Measurements from ENCODE around the gene ZRANB1.
A peak's percentile ranks its signal among the peaks of the same experiment; 100 is the strongest.
"Not testable (repeated sequence)": the region's sequence is repeated elsewhere in the genome, so short reads cannot be mapped to it uniquely, and the experiment has no call there.

Gene ZRANB1

DNA sequence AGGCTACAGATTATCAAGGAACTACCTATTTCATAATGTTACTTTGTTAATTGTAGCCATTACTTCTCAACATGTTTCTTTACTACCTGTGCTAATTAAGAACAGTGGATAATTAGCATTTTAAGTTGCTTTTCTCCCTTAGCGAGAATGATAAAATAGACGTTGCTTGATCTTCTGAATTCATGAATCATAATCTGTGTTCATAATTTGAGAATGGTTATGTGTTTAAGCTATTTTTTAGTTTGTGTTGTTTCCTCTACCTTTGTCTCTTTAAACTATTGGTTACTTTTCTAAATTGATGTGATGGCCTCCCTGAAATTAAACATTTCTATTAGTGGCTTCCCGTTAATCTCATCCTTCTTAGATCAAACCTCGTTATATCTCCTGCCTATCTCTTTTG, at the start of gene ZRANB1:
ZRANB1 (plus strand) TSS at position 301 of the 400 bp plus-strand sequence. CDS start 371 bp downstream, outside the sequence.
- H3K27ac ChIP-seq = peak within 1 kb of the TSS in 5 of 21 experiments; percentile 5 to 43 (median 11)
- H3K4me3 ChIP-seq = no peak within 1 kb of the TSS

DNA sequence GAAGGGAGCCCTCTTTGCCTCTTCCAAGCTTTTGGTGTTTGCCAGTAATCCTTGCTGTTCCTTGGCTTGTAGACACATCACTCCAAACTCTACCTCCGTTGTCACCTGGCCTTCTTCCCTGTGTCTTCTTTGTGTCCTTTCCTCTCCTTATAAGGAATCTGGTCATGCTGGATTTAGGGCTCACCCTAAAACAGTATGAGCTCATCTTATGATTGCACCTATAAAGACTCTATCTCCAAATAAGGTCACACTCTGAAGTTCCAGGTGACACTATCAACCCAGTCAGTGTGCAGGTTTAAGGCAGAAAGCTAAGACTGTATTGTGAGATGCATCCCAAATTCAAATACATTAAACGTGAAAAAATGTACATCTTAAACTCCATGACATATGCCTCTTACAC, 49.0 kb upstream of the ZRANB1 start:
- no peak overlapping the region for H3K27ac ChIP-seq

DNA sequence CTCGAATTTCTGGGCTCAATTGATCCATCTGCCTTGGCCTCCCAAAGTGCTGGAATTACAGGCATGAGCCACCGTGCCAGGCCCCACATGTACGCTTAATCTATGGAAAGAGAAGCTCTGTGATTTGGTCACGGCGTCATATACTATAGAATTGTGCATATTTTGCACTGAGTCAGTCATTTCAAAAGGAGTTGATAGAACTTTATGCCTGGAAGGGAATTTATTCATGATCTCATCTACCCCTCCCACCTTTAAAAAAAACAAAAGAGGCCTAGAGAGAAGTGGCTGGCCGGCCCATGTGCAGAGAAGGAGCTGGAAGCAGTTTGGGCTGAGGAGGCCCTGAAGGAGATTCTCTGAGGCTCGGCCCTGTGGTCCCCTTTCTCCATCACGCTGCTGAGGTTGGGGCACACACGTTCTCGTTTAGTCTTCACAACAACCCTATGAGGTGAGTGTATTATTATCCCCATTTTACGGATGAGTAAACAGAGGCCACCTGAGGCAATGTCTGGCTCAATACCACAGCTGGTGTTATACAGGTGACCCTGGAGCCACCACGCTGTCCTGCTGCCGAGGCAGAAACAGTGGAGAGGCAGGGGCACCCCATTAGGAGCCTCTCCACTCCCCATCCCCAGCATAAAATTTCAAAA, 47.2 kb upstream of the ZRANB1 start:
- H3K4me3 ChIP-seq = no peak overlapping the region
- H3K27ac ChIP-seq = no peak overlapping the region

More for the DNA sequence above, 49.0 kb upstream of the ZRANB1 start:
- no peak overlapping the region for H3K4me3 ChIP-seq

DNA sequence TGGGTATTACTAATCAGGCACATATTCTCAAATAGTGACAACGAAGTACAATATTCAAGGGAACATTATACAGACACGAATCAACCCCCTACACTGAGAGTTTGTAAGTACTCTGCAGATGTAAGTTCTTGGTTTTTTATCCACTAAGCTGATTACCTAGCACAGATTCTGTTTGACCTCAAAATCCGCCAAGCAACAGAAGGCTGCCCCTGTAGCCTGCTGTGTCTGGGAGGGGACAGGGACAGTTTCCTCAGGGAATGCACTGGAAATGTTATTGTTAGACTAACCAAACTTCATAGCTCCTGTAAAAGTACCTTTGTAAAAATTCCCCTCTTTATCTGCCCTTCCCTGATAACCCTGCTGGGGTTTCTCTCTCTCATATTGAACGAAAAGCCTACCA, 45.2 kb upstream of the ZRANB1 start:
- Histone ChIP-seq H3K4me3 (no peak overlapping the region), H3K27ac (no peak overlapping the region)

DNA sequence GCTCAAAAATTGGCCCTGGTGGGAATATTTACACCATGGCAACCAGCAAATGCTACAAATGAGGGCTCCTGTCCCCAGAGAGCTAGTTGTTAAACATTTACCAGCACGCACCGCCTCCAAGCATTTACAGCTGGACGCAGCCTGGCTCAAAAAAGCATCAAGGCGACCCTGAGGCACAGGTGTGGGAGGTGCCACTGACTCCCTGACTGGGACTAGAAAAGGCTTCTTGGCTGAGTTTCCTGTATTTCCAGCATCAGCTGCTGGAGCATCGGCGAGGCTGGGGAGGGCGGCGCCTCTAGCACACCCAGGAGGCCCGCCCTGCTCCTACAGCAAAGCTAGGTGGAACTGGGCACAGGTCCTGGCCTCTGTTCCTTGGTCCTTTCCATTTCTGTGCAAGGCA, 43.5 kb upstream of the ZRANB1 start:
- Histone ChIP-seq H3K4me3 (no peak overlapping the region), H3K27ac (no peak overlapping the region)

DNA sequence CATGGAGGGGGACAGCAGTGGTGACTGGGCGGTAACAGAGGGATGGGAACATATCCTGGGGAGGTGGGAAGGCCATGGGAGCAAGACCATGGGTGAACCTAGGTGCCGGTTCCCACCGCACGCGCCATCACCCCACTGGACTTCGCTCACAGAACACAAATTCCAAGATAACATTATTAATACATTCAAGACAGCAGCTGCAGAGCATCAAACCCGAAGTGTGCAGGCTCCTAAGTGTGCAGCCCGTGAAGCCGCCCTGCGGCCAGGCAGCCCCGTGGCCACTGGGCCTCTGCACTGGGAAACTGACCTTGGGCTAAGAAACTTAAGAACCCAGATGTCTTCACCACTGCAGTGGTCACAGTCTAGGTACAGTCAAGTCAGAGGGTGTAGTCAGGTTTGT, 42.8 kb upstream of the ZRANB1 start:
- Histone ChIP-seq H3K27ac (no peak overlapping the region), H3K4me3 (no peak overlapping the region)

DNA sequence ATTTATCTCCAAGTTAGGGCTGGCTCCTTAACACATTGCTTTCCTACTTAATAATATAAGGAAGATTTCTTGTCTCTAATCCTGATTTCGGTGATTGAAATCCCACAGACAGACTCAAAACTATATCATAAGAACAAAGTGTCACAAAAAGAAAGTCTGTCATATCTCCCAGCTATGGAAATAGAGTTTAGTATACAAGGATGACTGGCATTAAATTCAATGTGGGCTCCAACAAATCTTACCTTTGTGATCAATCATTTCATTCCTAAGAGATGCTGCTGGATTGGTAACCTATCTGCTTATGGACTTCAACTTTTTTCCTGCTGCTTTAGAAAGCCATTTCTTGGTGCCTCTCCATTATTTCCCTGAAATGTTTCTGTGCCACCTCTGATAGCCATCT, 39.5 kb upstream of the ZRANB1 start:
- no peak overlapping the region for H3K27ac ChIP-seq
- H3K4me3 ChIP-seq = no peak overlapping the region

DNA sequence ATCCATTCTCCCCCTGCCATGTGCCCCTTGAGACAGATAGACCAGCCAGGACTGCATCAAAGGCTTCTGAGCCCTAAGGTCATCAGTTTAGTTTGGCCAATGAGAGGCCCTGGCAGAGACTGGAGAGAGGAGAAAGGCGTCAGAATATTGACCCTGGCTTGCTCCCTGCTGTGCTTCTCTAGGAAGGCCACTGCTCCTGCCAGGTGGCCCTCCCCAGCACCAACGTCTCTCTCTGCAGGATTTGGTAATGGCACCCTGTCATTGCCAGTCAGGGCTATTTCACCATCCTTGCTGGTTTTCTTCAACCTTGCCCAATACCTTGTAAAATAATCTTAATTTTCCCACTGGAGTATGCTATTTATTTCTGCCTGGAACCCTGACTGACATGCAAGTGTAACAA, 38.8 kb upstream of the ZRANB1 start:
- no peak overlapping the region for H3K27ac ChIP-seq

DNA sequence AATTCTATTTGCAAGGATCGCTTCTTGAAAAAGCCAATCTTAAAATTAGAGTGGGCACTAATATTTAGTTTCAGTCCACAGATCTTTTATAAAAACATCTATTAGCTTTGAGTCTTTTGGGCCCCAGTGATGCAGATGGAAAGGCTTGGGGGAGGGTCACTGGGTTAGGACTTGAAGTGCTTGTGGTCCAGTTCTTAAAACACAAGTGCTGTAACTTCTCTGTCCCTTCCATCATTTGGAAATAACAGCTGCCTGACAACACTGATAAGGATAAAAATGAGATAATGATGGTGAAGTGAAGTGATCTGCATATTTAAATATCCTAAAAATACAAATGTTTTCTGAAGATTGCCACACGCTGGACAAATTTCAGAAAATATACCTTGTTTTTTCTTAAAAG, 37.1 kb upstream of the ZRANB1 start:
- Histone ChIP-seq H3K27ac (no peak overlapping the region), H3K4me3 (no peak overlapping the region)

More for the DNA sequence above, 38.8 kb upstream of the ZRANB1 start:
- no peak overlapping the region for H3K4me3 ChIP-seq

DNA sequence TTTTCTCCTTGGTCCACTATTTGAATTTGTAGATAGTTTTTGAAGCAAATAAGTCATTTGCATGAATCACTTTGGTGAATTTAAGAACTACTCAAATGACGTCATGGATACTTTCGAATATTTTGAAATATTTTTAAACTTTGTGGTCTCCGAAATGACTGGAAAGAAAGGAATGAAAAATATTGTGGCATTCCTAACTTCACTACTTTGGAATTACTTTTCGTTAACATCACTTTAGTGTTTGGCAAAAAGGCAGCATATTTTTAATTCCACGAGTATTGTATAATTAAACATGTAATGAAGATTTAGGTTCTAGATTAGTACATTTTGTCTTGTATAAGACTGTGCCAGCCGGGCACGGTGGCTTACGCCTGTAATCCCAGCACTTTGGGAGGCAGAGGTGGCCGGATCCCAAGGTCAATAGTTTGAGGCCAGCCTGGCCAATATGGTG, 35.3 kb upstream of the ZRANB1 start:
- no peak overlapping the region for H3K27ac ChIP-seq
- no peak overlapping the region for H3K4me3 ChIP-seq

DNA sequence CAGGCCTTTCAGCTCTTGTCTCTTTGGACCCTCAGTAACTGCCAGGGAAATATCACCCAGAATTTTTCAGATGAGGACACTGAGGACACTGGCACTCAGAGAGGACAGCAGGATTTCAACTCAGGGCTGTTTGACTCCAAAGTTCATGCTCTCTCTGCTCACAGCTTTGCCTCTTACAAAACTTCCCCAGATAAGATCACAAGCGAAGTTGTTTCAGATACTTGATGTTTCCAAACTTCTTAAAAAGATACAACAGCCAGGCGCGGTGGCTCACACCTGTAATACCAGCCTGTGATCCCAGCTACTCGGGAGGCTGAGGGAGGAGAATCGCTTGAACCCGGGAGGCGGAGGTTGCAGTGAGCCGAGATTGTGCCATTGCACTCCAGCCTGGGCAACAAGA, 32.4 kb upstream of the ZRANB1 start:
- H3K27ac ChIP-seq = no peak overlapping the region
- no peak overlapping the region for H3K4me3 ChIP-seq

DNA sequence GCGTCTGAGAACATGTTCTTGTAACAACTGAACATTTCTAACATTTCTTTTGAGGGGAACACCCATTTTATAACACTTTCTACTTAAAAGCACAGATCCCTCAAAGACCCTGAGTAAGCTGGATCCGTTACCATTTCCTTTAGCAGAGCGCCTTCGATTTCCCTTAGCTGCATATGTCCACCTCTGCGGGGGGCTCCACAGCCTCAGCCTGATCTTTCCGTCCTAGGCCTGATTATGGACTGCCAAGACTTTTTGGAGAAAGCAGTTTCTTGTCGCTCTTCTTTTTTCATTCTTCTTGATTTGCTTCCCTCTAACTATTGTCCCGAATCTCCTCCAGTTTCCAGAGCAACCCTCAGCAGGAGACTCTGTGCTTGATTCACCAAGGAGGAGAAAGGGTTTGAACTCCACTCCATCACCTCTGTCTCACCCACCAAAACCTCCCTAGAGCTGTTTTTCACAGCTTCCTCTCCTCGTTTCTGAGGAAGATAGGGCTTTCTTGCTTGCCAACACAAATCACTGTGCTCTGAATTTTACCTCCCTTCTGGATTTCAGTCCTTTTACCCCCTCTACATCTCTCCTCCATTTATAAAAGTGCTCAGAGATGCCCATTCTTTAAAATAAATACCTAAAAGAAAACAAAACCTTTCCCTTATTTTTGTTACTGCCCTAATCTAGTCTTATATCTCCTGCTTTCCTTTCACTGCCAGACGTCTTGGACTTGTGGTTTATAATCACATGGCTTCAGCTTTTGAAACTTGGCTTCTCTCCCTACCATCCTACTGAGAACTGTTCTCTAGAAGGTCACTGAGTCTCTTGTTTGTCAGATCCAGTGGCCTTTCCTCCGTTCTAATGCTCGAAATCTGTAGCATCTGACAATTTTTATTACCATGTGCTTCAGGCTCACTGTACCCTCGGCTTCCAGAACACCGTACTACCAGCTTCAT, 30.5 kb upstream of the ZRANB1 start:
- peak overlapping the region in 6 of 21 experiments; percentile 8 to 64 (median 44) for H3K27ac ChIP-seq

DNA sequence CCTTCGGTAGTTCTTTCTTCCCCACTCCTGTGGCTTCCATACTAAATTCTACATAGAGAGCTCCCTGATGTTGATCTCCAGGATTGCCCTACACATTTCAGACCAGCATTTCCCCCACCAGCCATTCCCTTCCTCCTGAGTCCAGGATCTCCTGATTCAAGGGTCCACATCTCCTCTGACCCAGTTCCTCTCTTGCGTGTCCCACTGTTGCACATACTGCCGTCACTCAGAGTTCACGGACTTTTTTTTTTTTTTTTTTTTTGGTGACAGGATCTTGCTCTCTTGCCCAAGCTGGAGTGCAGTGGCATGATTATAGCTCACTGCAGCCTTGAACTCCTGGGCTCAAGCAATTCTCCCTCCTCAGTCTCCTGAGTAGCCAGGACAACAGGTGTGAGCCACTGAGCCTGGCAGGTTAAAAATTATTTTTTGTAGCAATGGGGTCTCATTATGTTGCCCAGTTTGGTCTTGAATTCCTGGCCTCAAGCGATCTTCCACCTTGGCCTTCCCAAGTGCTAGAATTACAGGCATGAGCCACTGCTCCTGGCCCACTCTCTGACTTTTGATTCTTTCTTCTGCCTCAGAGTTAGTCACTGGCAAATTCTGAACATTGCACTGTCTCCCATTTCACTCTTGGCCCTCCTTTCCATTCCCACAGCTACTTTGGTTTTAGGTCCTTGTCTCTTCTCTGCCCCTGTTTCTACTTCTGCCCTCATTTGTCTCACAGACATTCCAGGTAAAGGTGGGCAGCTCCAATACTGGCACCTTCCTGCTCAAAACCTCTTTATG, 29.6 kb upstream of the ZRANB1 start:
- Histone ChIP-seq H3K4me3 (no peak overlapping the region), H3K27ac (peak overlapping the region in 7 of 21 experiments; percentile 8 to 64 (median 34))

More for the DNA sequence above, 30.5 kb upstream of the ZRANB1 start:
- H3K4me3 ChIP-seq = no peak overlapping the region

DNA sequence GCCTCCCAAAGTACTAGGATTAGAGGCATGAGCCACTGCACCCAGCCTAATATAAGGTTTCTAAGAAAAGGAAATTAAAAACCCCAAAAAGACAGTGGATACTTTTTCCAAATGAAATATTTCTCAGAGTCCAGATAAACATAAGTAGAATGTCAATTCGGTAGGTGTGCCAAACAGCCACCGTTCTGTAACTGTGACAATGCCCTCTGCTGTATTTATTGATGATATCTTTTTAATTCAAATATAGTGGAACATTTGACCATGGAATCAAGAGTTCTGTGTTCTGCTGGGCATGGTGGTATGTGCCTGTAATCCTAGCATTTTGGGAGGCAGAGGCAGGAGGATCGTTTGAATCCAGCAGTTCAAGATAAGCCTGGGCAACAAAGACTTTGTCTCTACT, 28.8 kb upstream of the ZRANB1 start:
- H3K27ac ChIP-seq = no peak overlapping the region
- no peak overlapping the region for H3K4me3 ChIP-seq

DNA sequence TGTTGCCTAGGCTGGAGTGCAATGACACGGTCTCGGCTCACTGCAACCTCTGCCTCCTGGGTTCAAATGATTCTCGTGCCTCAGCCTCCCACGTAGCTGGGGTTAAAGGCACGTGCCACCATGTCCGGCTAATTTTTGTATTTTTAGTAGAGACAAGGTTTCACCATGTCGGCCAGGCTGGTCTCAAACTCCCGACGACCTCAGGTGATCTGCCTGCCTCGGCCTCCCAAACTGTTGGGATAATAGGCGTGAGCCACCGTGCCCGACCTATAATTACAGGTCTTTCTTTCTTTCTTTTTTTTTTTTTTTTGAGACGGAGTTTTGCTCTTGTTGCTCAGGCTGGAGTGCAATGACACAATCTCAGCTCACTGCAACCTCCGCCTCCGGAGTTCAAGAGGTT, 27.5 kb upstream of the ZRANB1 start:
- H3K27ac ChIP-seq, H3K4me3 ChIP-seq: not testable (repeated sequence)

DNA sequence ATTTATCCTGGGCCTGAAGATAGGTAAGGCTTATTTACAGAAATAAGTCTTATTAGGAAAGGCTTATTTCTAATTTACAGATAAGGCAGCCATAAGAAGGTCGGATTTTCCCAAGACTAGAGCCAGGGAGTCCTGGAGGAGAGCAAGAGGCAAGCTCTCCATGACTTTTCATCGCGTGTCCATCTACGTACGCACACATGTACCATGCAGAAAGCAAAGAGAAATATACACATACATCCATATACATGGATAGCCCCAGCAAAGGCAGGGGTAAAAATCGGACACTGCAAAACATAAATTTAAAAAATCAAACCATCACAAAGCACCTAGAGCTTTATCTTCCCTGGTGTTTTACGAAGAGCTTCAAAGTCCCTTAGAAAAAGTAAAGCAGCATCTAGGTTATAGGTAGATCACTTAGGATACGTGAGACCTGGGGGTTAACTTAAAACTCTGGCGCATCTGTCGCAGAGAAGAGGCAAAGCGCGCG, 25.8 kb upstream of the ZRANB1 start:
- Histone ChIP-seq H3K4me3 (peak overlapping the region; percentile 72 to 92 (median 81)), H3K27ac (peak overlapping the region; percentile 34 to 99 (median 98))

DNA sequence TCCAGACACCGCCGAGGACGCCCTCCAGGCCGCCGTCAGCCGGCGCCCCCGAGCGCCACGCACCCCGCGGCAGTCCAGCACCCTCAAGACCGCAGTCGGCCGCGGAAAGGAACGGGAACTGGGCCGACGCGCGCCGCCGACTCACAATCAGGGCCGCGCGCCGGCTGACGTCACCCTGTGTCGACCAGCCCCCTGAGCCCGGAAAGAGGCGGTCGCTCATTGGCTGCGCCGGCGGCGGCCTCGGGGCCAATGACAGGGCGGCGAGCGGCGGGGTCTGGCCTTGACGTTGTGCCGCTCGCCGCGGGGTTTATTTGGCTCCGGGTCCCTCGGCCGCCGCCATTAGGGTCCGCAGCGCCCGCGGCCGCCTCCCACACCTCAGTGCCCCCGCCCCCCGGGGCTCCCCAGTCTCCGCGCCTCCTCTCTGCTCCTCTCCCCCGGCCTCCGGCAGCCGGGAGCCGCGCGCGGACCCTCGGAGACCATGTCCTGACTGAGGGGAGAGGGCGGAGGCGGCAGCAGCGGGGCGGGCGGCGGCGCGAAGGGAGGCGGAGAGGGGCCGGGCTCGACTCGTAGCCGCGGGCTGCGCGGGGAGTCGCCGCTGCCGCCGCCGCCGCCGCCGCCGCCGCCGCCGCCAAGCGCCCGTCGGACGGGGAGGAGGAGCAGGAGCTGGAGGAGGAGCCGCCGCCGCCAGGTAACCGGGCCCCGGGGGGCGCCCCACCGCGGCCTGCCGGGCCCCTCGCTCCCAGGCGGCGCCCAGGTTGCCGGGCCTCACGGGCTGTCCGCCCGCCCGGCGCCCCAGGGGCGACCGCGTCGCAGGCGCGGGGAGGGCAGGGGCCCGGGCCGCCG, 25.1 kb upstream of the ZRANB1 start:
- Histone ChIP-seq H3K27ac (peak overlapping the region; percentile 90 to 99 (median 98)), H3K4me3 (peak overlapping the region; percentile 72 to 92 (median 81))

DNA sequence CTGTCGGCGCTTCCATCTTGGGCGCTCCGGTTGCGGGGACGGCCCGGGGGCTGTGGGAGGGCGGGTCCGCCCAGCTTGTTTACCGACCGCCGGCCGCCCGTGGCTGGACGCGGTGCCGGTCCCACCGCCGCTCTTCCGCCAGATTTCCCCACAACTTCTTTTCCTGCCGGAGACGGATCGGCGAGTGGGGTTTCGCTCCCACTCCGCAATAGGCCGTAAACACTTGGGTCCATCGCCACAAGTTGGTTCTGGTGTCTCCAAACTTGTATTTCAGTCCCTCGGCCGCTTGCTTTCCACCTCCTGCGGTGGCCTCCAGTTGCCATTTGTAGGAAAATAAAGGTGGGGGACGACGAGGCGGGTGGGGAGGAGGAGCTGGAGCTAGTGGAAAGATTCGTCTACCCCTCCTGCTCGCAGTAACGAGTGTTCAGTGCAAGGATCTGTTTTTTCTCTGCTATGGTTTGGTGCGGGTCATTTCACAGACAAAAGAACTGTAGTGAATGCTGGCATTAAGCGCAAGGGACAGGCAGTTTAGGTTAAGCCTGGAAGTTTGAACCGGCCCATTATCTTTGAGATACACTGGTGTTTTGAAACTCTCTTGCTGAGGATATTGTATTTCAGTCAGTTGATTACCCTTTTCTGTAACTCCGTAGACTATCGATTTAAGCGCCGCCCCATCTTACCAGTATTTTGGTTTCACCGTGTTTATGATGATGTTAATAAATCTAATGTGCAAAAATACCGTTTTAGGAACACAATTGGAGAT, 24.3 kb upstream of the ZRANB1 start:
- Histone ChIP-seq H3K27ac (peak overlapping the region; percentile 83 to 99 (median 98)), H3K4me3 (peak overlapping the region; percentile 72 to 92 (median 81))
